Karpas-422 (cell line): Measurements from ENCODE around the gene INF2. TPM values are rescaled to one million over a fixed set of nuclear protein-coding genes. Genes with fewer than 3 reads are reported as not detected.

ENCODE experiments used
- DNase-seq: peaks from one replicate; pipeline ENCODE4 v3.0.0-alpha.2; 2015
- H2AFZ ChIP-seq: fragments of 200-600 bp; sonication (generic); 2 replicates; pipeline ENCODE4 v1.6.1; 2014; ENCODE audit warnings: antibody characterized with exemption, low read length, mixed read lengths
- H3K27ac ChIP-seq: fragments of 200-600 bp; sonication (generic); 2 replicates; pipeline ENCODE4 v1.5.1; 2014; ENCODE audit warnings: mild to moderate bottlenecking, low read length, moderate library complexity
- H3K27me3 ChIP-seq: fragments of 200-600 bp; sonication (generic); 2 replicates; pipeline ENCODE4 v1.6.1; 2014; ENCODE audit warnings: low read length, mixed read lengths
- H3K36me3 ChIP-seq: fragments of 200-600 bp; sonication (generic); 2 replicates; pipeline ENCODE4 v1.6.1; 2014; ENCODE audit warnings: low read length, mixed read lengths; ENCODE audit not compliant: insufficient read depth
- H3K4me1 ChIP-seq: fragments of 200-600 bp; sonication (generic); 2 replicates; pipeline ENCODE4 v1.6.1; 2014; ENCODE audit warnings: mild to moderate bottlenecking, low read length, mixed read lengths
- H3K4me2 ChIP-seq: fragments of 200-600 bp; sonication (generic); 2 replicates; pipeline ENCODE4 v1.6.1; 2014; ENCODE audit warnings: low read length, low read depth, mild to moderate bottlenecking; ENCODE audit not compliant: poor library complexity, severe bottlenecking
- H3K4me3 ChIP-seq: fragments of 200-600 bp; sonication (generic); 2 replicates; pipeline ENCODE4 v1.5.1; 2014; ENCODE audit warnings: mild to moderate bottlenecking, antibody characterized with exemption, low read length, mixed read lengths
- H3K79me2 ChIP-seq: fragments of 200-600 bp; sonication (generic); 2 replicates; pipeline ENCODE4 v1.6.1; 2014; ENCODE audit warnings: mild to moderate bottlenecking, low read length, mixed read lengths
- H3K9ac ChIP-seq: fragments of 200-600 bp; sonication (generic); 2 replicates; pipeline ENCODE4 v1.6.0; 2014; ENCODE audit warnings: low read length
- H3K9me2 ChIP-seq: fragments of 200-600 bp; sonication (generic), shearing (Covaris generic); replicated peaks from 2 replicates; pipeline ENCODE4 v1.6.0; 2014; ENCODE audit warnings: mild to moderate bottlenecking, low read length, moderate library complexity; ENCODE audit not compliant: insufficient read depth
- H3K9me3 ChIP-seq: fragments of 300-700, 200-600 bp; sonication (generic); 2 replicates; pipeline ENCODE4 v1.6.1; 2014; ENCODE audit warnings: low read length, mixed read lengths
- H4K20me1 ChIP-seq: fragments of 200-600 bp; sonication (generic); 2 replicates; pipeline ENCODE4 v1.6.1; 2014; ENCODE audit warnings: mild to moderate bottlenecking, antibody characterized with exemption, low read length, low read depth; ENCODE audit not compliant: insufficient read depth
- total RNA-seq: library from RNA; depleted of rRNA; stranded (reverse); fragments of >200 nt; shearing (Covaris generic); gene quantifications from 2 replicates; pipeline ENCODE4 v1.2.3, GENCODE V29; 2014; ENCODE audit warnings: low replicate concordance

The INF2 gene
- total RNA-seq, 1 experiment from 2014 or later, result 4.4 TPM

DNA sequence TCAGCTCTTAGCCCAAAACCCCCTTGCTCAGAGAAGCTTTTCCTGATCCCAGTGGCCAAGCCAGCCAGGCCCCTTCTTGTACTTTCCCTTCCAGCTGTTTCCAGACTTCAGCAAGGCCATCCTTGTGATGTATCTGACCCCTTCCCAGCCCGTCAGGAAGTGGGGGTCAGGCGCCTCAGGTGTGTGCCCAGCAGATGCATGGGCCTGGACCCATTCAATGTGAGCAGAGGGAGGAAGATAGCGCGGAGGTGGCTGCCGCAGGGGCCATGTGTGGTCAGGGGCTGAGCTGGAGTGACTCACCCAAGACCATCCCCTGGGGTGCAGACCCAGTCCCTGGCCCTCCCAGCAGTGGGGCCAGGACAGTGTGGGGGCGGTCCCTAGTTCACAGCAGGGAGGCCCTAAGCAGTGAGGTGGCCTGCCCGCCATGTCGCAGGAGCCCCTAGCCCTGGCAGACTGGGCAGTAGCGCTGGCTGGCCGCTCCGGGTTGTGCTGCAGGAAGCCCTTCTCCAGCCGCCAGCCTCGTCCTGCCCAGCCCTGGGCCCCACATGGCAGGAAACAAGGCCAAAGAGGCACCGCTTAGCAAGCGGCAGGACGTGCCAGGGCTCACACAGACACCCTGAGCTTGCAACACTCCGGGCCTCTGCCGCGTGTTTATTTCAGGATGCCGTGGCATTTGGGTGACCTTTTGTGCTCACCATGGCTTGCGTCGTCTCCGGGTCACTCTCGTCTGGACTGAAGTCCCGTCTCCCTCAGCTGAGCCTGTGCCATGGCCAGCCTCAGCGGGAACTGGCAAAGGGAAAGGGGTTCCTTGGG is 46.6 kb downstream of the INF2 start:
- Histone ChIP-seq H3K27me3 (no peaks in the 10 kb centered on the region), H2AFZ (no peak overlapping the region), H3K36me3 (no peaks in the 10 kb centered on the region), H3K9me3 (no peaks in the 10 kb centered on the region), H3K4me2 (no peak overlapping the region), H3K27ac (no peak overlapping the region), H3K4me1 (no peaks in the 10 kb centered on the region), H3K4me3 (no peak overlapping the region), H3K79me2 (no peaks in the 10 kb centered on the region), H4K20me1 (peaks cover 3% of the 10 kb centered on the region; the same call in 1 of the 2 replicates), H3K9ac (no peak overlapping the region), H3K9me2 (no peaks in the 10 kb centered on the region)
- no peak for DNase-seq

DNA sequence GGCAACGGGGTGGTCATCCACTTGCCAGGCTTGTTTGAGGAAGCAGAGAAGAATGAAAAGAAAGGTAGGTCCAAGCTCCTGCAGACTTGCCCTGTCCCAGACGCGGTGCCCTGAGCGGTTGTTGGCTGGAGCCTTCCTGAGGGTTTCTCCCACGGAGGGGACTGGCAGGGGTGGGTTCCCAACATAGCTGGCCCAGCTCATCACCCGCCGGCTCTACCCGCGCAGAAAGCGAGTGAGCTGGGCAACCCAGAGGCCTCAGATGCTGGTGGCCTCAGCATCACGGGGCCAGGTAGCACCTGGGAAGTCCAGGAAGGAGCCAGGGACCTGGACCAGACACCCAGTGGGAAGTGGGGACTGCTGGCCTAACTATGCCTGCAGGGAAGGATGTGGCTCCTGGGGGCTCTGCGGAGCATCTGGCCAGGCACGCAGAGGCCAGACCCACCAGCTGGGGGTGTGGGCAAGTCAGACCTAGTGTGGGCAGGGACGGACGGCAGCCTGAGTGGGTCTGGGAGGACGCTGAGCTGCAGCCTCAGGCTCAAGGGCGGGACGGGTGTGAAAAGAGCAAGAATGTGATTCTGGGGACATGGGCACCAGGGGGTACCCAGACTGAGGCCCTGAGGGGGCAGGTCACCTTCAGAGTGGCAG is 49.1 kb downstream of the INF2 start:
- DNase-seq, result no peak
- no peaks in the 10 kb centered on the region for H3K79me2 ChIP-seq
- H3K27ac ChIP-seq, result no peak overlapping the region
- no peaks in the 10 kb centered on the region for H3K9me2 ChIP-seq
- no peaks in the 10 kb centered on the region for H3K9me3 ChIP-seq
- no peak overlapping the region for H3K4me3 ChIP-seq
- no peak overlapping the region for H2AFZ ChIP-seq
- H3K36me3 ChIP-seq, result no peaks in the 10 kb centered on the region
- H3K9ac ChIP-seq, result no peak overlapping the region
- H4K20me1 ChIP-seq, result peaks cover 11% of the 10 kb centered on the region; the same call in 1 of the 2 replicates
- no peak overlapping the region for H3K4me2 ChIP-seq
- H3K27me3 ChIP-seq, result no peaks in the 10 kb centered on the region
- no peaks in the 10 kb centered on the region for H3K4me1 ChIP-seq

DNA sequence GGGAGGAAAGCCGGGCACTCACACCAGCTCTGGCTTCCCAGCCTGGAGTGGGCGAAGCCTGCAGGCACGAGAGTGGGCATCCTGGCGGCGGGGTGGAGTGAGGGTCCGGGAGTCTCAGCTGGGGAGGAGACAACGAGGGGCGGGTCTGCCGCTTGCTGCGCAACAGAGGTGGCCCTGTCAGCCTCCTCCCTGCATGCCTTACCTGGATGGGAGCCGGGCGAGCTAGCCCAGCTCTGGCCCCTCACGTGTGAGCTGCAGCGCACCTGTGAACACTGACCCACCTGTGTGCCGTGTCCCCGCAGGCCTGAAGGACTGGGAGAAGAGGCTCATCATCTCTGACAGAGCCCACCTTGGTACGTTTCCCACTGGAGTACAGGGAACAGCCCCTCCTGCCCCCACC is 49.6 kb downstream of the INF2 start:
- Histone ChIP-seq H3K9ac (no peak overlapping the region), H3K4me1 (no peaks in the 10 kb centered on the region), H3K4me2 (no peak overlapping the region), H3K9me2 (no peaks in the 10 kb centered on the region), H2AFZ (no peak overlapping the region), H4K20me1 (peaks cover 11% of the 10 kb centered on the region; the same call in 1 of the 2 replicates), H3K27ac (no peak overlapping the region), H3K79me2 (no peaks in the 10 kb centered on the region), H3K9me3 (no peaks in the 10 kb centered on the region), H3K4me3 (no peak overlapping the region), H3K36me3 (no peaks in the 10 kb centered on the region), H3K27me3 (no peaks in the 10 kb centered on the region)
- no peak for DNase-seq

DNA sequence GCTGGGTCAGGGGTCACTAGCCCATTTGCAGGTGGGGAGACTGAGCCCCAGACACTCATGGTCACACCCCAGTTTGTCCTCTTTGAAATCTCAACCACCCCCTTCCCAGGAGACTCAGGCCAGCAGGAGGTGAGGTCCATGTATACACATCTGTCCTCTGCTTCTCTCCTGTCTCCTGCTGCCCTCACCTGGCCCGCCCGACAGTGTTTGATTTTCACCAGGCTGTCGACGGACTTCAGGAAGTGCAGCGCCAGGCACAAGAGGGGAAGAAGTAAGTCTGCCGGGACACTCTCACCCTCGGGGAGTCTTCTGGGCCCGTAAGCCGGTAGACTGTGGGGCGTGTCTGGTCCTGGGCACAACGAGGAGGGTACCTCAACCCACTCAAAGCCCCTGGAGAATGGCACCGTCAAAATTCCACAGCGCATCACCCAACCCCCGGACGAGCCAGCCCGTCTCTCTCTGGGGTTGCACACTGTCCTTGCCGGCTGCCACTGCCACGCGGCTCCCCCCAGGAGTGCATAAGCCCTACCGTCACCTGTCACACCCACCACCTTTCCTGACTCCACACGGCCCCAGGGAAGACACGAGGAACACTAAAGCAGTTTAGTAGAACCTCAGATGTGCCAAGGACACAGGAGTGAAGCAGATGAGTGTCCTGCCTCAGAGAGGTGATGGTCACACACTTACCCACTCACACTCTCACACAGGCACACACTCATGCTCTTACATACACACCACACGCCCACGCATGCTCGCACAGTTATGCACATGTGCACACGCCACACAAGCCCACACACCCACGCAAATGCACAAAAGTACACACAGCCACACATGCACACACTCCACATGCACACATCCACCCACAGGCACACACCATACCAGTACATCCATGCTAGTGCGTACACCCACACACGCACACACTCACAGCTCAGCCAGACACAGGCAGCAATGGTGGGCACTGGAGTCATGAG is 50.4 kb downstream of the INF2 start:
- Histone ChIP-seq H2AFZ (no peak overlapping the region), H3K36me3 (no peaks in the 10 kb centered on the region), H3K4me1 (no peaks in the 10 kb centered on the region), H3K9me3 (no peaks in the 10 kb centered on the region), H3K9ac (no peak overlapping the region), H4K20me1 (peaks cover 11% of the 10 kb centered on the region; the same call in 1 of the 2 replicates), H3K9me2 (no peaks in the 10 kb centered on the region), H3K4me3 (no peak overlapping the region), H3K27me3 (no peaks in the 10 kb centered on the region), H3K79me2 (no peaks in the 10 kb centered on the region), H3K27ac (no peak overlapping the region), H3K4me2 (no peak overlapping the region)
- no peak for DNase-seq

DNA sequence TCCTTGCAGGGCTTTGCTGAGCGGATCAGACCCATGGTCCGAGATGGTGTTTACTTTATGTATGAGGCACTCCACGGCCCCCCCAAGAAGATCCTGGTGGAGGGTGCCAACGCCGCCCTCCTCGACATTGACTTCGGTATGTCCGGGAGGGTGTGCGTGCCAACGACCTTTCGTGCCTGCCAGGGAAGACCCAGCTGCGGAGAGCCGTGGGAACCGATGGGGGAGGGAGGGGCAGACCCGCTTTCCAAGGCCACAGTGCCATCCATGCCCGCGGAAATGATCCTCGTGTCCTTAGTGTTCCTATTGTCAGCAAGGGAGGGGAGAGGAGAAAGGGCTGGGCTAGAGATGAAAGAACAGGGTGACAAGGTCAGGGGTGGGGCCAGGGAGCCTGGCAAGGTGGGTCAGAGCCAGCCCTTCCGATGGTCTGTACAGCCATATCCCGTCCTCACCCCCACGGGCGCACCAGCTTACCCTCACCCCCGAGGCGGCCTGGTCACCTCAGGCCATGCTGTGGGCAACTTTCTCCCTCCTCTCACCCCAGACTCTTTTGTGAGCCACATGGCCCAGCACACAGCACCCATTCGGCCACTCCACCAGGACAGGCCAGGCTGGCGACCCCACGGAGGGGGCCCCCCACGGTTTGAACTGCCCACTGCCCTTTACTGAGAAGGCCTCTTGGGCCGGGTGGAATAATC is 51.8 kb downstream of the INF2 start:
- no peaks in the 10 kb centered on the region for H3K9me2 ChIP-seq
- H3K9me3 ChIP-seq, result no peaks in the 10 kb centered on the region
- no peak overlapping the region for H3K27ac ChIP-seq
- DNase-seq, result no peak
- peaks cover 11% of the 10 kb centered on the region; the same call in 1 of the 2 replicates for H4K20me1 ChIP-seq
- H3K4me1 ChIP-seq, result no peaks in the 10 kb centered on the region
- no peaks in the 10 kb centered on the region for H3K27me3 ChIP-seq
- H2AFZ ChIP-seq, result no peak overlapping the region
- no peak overlapping the region for H3K9ac ChIP-seq
- no peaks in the 10 kb centered on the region for H3K79me2 ChIP-seq
- H3K4me3 ChIP-seq, result no peak overlapping the region
- no peaks in the 10 kb centered on the region for H3K36me3 ChIP-seq
- H3K4me2 ChIP-seq, result no peak overlapping the region

DNA sequence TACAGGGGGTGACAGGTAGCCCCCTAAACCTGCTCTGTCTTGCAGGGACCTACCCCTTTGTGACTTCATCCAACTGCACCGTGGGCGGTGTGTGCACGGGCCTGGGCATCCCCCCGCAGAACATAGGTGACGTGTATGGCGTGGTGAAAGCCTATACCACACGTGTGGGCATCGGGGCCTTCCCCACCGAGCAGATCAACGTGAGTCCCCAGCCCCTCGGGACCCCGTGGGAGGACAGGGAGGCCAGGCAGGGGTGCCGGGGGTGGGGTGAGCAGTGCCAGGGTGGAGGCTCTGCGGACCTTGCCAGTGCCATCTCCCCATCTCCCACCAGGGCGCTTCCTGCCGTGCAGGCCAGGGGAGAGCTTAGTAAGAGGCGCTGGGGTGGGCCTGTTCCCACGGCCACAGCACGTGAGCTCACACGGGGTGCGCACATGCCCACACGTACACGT is 52.4 kb downstream of the INF2 start:
- H3K27ac ChIP-seq, result no peak overlapping the region
- no peak for DNase-seq
- no peak overlapping the region for H3K4me3 ChIP-seq
- H4K20me1 ChIP-seq, result peaks cover 11% of the 10 kb centered on the region; the same call in 1 of the 2 replicates
- H3K4me1 ChIP-seq, result no peaks in the 10 kb centered on the region
- H3K9me3 ChIP-seq, result no peaks in the 10 kb centered on the region
- H3K27me3 ChIP-seq, result no peaks in the 10 kb centered on the region
- H3K9ac ChIP-seq, result no peak overlapping the region
- no peaks in the 10 kb centered on the region for H3K79me2 ChIP-seq
- H2AFZ ChIP-seq, result no peak overlapping the region
- H3K9me2 ChIP-seq, result no peaks in the 10 kb centered on the region
- no peaks in the 10 kb centered on the region for H3K36me3 ChIP-seq
- no peak overlapping the region for H3K4me2 ChIP-seq

DNA sequence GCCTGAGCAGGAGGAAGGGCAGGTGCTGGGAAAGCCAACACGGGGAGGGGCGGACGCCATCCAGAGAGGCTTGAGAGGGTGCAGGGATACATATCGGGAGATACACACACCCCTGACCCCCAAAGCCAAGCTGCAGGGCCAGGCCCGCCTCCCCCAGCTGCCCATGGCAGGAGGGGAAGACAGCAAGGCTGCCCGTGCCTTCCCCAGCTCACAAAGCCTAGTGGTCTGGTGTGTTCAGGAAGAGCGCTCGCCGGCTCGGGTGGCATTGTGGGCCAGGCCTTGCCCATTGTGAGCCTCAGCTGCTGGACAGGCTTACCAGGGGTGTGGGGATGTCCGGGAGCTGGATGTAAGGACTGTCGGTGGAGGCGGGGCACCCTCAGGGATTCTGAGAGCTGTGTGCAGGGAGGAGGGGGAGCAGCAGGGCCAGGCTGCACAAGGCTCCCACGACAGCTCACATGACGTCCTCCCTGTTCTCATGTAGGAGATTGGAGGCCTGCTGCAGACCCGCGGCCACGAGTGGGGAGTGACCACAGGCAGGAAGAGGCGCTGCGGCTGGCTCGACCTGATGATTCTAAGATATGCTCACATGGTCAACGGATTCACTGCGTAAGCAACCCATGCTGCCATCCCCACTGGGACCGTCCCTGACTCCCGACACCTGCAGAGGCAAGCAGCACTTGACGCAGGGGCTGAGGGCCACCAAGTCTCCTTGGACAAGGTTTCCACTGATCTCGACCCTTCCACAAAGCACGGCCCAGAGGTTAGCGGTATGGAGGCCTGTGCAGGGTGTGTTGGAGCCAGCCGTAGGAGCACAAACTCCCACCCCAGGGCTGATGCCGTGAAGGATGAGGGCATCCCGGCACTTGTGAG is 53.4 kb downstream of the INF2 start:
- no peaks in the 10 kb centered on the region for H3K9me2 ChIP-seq
- DNase-seq, result no peak

More for the DNA sequence above, 53.4 kb downstream of the INF2 start:
- Histone ChIP-seq H3K4me2 (no peak overlapping the region), H3K4me1 (no peaks in the 10 kb centered on the region), H3K36me3 (no peaks in the 10 kb centered on the region), H2AFZ (no peak overlapping the region), H3K9me3 (no peaks in the 10 kb centered on the region), H4K20me1 (peaks cover 11% of the 10 kb centered on the region; the same call in 1 of the 2 replicates), H3K79me2 (no peaks in the 10 kb centered on the region), H3K4me3 (no peak overlapping the region), H3K27ac (no peak overlapping the region), H3K27me3 (no peaks in the 10 kb centered on the region), H3K9ac (no peak overlapping the region)
